SJCRH30 (cell line): ENCODE measurements around the gene AUP1. TPM values are rescaled to one million over a fixed set of nuclear protein-coding genes. Genes with fewer than 3 reads are reported as not detected.
"Not testable (repeated sequence)": the region's sequence is repeated elsewhere in the genome, so short reads cannot be mapped to it uniquely, and the experiment has no call there.

ENCODE experiments used
- DNase-seq, 2 experiments: peaks; one replicate each; pipeline ENCODE4 v3.0.0-alpha.2; 2015 to 2020
- H3K27ac ChIP-seq: fragments of 250-450 bp; sonication (Bioruptor Pico); 2 replicates; pipeline ENCODE4 v1.5.1; 2020; ENCODE audit warnings: mild to moderate bottlenecking, moderate library complexity
- H3K27me3 ChIP-seq: fragments of 250-450 bp; sonication (Bioruptor Pico); 2 replicates; pipeline ENCODE4 v1.5.1; 2020; ENCODE audit warnings: mild to moderate bottlenecking, moderate library complexity
- H3K36me3 ChIP-seq: fragments of 250-450 bp; sonication (Bioruptor Pico); 2 replicates; pipeline ENCODE4 v1.5.1; 2020; ENCODE audit warnings: mild to moderate bottlenecking, moderate library complexity
- H3K4me1 ChIP-seq: fragments of 250-450 bp; sonication (Bioruptor Pico); 2 replicates; pipeline ENCODE4 v1.5.1; 2020; ENCODE audit warnings: mild to moderate bottlenecking, moderate library complexity
- H3K4me3 ChIP-seq: fragments of 250-450 bp; sonication (Bioruptor Pico); 2 replicates; pipeline ENCODE4 v1.5.1; 2020; ENCODE audit warnings: mild to moderate bottlenecking, moderate library complexity
- H3K9me3 ChIP-seq: fragments of 250-450 bp; sonication (Bioruptor Pico); replicated peaks from 2 replicates; pipeline ENCODE4 v1.5.1; 2020; ENCODE audit warnings: mild to moderate bottlenecking, moderate library complexity
- total RNA-seq: library from RNA; depleted of rRNA; stranded (reverse); fragments of >200 nt; shearing (Covaris generic); gene quantifications from 2 replicates; pipeline ENCODE4 v1.2.3, GENCODE V29; 2014

Gene AUP1
- total RNA-seq, 1 experiment from 2014 or later = 132 TPM

GRCh38 chr2:74562126-74562775 lies 32.7 kb upstream of the AUP1 start:
- DNase-seq = no peak
- Histone ChIP-seq H3K9me3 (no peaks in the 10 kb centered on the region), H3K4me1 (no peaks in the 10 kb centered on the region), H3K27ac (no peak overlapping the region), H3K4me3 (no peak overlapping the region), H3K36me3 (no peaks in the 10 kb centered on the region), H3K27me3 (peaks cover 43% of the 10 kb centered on the region)

GRCh38 chr2:74561022-74561421 lies 31.5 kb upstream of the AUP1 start:
- not testable (repeated sequence) for H3K4me1 ChIP-seq, H3K27ac ChIP-seq, H3K4me3 ChIP-seq, H3K9me3 ChIP-seq, DNase-seq, H3K36me3 ChIP-seq
- H3K27me3 ChIP-seq = peaks cover 38% of the 10 kb centered on the region

GRCh38 chr2:74560591-74560990 lies 31.1 kb upstream of the AUP1 start:
- H3K4me3 ChIP-seq = no peak overlapping the region

GRCh38 chr2:74559912-74560311 lies 30.4 kb upstream of the AUP1 start:
- Histone ChIP-seq H3K4me3 (no peak overlapping the region), H3K9me3 (no peaks in the 10 kb centered on the region), H3K27ac (no peak overlapping the region), H3K36me3 (no peaks in the 10 kb centered on the region), H3K4me1 (no peaks in the 10 kb centered on the region), H3K27me3 (peaks cover 31% of the 10 kb centered on the region)
- no peak for DNase-seq

More at GRCh38 chr2:74560591-74560990, 31.1 kb upstream of the AUP1 start:
- Histone ChIP-seq H3K4me1 (no peaks in the 10 kb centered on the region), H3K36me3 (no peaks in the 10 kb centered on the region), H3K27me3 (peaks cover 36% of the 10 kb centered on the region), H3K9me3 (no peaks in the 10 kb centered on the region), H3K27ac (no peak overlapping the region)
- DNase-seq = no peak

GRCh38 chr2:74558284-74559230 lies 29.1 kb upstream of the AUP1 start:
- H3K27ac ChIP-seq = no peak overlapping the region
- H3K36me3 ChIP-seq = no peaks in the 10 kb centered on the region
- no peak overlapping the region for H3K4me3 ChIP-seq
- no peaks in the 10 kb centered on the region for H3K9me3 ChIP-seq
- H3K27me3 ChIP-seq = peaks cover 31% of the 10 kb centered on the region
- H3K4me1 ChIP-seq = no peaks in the 10 kb centered on the region
- DNase-seq = no peak

- H3K36me3 ChIP-seq = no peaks in the 10 kb centered on the region
- no peaks in the 10 kb centered on the region for H3K9me3 ChIP-seq
Measured at GRCh38 chr2:74556831-74557370, 27.4 kb upstream of the AUP1 start.

GRCh38 chr2:74556159-74556558 lies 26.7 kb upstream of the AUP1 start:
- Histone ChIP-seq H3K36me3 (no peaks in the 10 kb centered on the region), H3K9me3 (no peaks in the 10 kb centered on the region), H3K4me3 (no peak overlapping the region), H3K27me3 (peaks cover 14% of the 10 kb centered on the region), H3K4me1 (peaks cover 9% of the 10 kb centered on the region), H3K27ac (no peak overlapping the region)
- no peak for DNase-seq

More at GRCh38 chr2:74556831-74557370, 27.4 kb upstream of the AUP1 start:
- H3K4me1 ChIP-seq = peaks cover 2% of the 10 kb centered on the region
- no peak for DNase-seq
- H3K4me3 ChIP-seq = no peak overlapping the region
- no peak overlapping the region for H3K27ac ChIP-seq
- H3K27me3 ChIP-seq = peaks cover 20% of the 10 kb centered on the region

- Histone ChIP-seq H3K27ac (no peak overlapping the region), H3K36me3 (no peaks in the 10 kb centered on the region), H3K27me3 (peaks cover 14% of the 10 kb centered on the region), H3K9me3 (no peaks in the 10 kb centered on the region), H3K4me1 (peaks cover 10% of the 10 kb centered on the region), H3K4me3 (no peak overlapping the region)
- no peak for DNase-seq
Measured at GRCh38 chr2:74555610-74556103, 26.2 kb upstream of the AUP1 start.

GRCh38 chr2:74554820-74555531 lies 25.5 kb upstream of the AUP1 start:
- peaks cover 7% of the 10 kb centered on the region for H3K27me3 ChIP-seq

GRCh38 chr2:74553892-74554819 lies 24.6 kb upstream of the AUP1 start, which contains the start of the genes DOK1 and LOXL3:
Gene DOK1, plus strand, starts transcription at chr2:74554720. Its CDS starts 35 bp downstream, at chr2:74554755.
Gene LOXL3, minus strand, starts transcription at chr2:74553942. Its CDS starts 1,308 bp downstream, at chr2:74552634.
- peak; percentile 81 to 83 for DNase-seq
- peaks cover 3% of the 10 kb centered on the region; the same call in 1 of the 2 replicates for H3K27me3 ChIP-seq
- peak within 1 kb of the TSS; percentile 47; the same call in 1 of the 2 replicates for H3K27ac ChIP-seq
- no peaks in the 10 kb centered on the region for H3K9me3 ChIP-seq
- peaks cover 10% of the 10 kb centered on the region for H3K4me1 ChIP-seq
- no peaks in the 10 kb centered on the region for H3K36me3 ChIP-seq
- peak within 1 kb of the TSS; percentile 61 for H3K4me3 ChIP-seq

More at GRCh38 chr2:74554820-74555531, 25.5 kb upstream of the AUP1 start:
- Histone ChIP-seq H3K9me3 (no peaks in the 10 kb centered on the region), H3K4me3 (peak overlapping the region; percentile 61), H3K36me3 (no peaks in the 10 kb centered on the region), H3K27ac (no peak overlapping the region; the same call in 1 of the 2 replicates), H3K4me1 (peaks cover 10% of the 10 kb centered on the region)
- DNase-seq = no peak

GRCh38 chr2:74552914-74553811 lies 23.7 kb upstream of the AUP1 start:
- Histone ChIP-seq H3K36me3 (no peaks in the 10 kb centered on the region), H3K4me3 (peak overlapping the region; percentile 61), H3K4me1 (peaks cover 14% of the 10 kb centered on the region), H3K27ac (peak overlapping the region; percentile 47; the same call in 1 of the 2 replicates), H3K9me3 (no peaks in the 10 kb centered on the region), H3K27me3 (no peaks in the 10 kb centered on the region)
- peak; percentile 47 to 62 for DNase-seq
